Mucosa of stomach (tissue), 1 donor: ENCODE results near the gene IFT27.

Source experiments
- H3K27me3 ChIP-seq: one replicate; pipeline ENCODE4 v1.7.0; 2013; ENCODE audit warnings: mild to moderate bottlenecking, low read length; ENCODE audit not compliant: control insufficient read depth, insufficient read depth
- H3K36me3 ChIP-seq: one replicate; pipeline ENCODE4 v1.7.0; 2013; ENCODE audit warnings: low read length; ENCODE audit not compliant: control insufficient read depth, insufficient read depth
- H3K4me1 ChIP-seq: one replicate; pipeline ENCODE4 v1.7.0; 2013; ENCODE audit warnings: mild to moderate bottlenecking, low read length; ENCODE audit not compliant: control insufficient read depth, insufficient read depth
- H3K4me3 ChIP-seq: one replicate; pipeline ENCODE4 v1.7.0; 2013; ENCODE audit warnings: low read length
- H3K9ac ChIP-seq: one replicate; pipeline ENCODE4 v1.7.0; 2013; ENCODE audit warnings: mild to moderate bottlenecking, low read length, moderate library complexity
- H3K9me3 ChIP-seq: one replicate; pipeline ENCODE4 v1.7.0; 2013; ENCODE audit warnings: mild to moderate bottlenecking, low read length, moderate library complexity; ENCODE audit not compliant: control insufficient read depth
- donor health status: Pancreatic carcinoma.

Gene IFT27

GRCh38 chr22:36769541-36770512 is 6.1 kb downstream of the IFT27 start:
- H3K9ac ChIP-seq, result no peak overlapping the region
- no peaks in the 10 kb centered on the region for H3K36me3 ChIP-seq
- H3K4me1 ChIP-seq, result no peaks in the 10 kb centered on the region
- no peak overlapping the region for H3K4me3 ChIP-seq
- no peaks in the 10 kb centered on the region for H3K9me3 ChIP-seq
- no peaks in the 10 kb centered on the region for H3K27me3 ChIP-seq

GRCh38 chr22:36768616-36769015 is 7.3 kb downstream of the IFT27 start:
- no peaks in the 10 kb centered on the region for H3K9me3 ChIP-seq
- H3K27me3 ChIP-seq, result no peaks in the 10 kb centered on the region
- H3K4me1 ChIP-seq, result peaks cover 6% of the 10 kb centered on the region
- no peak overlapping the region for H3K9ac ChIP-seq
- no peaks in the 10 kb centered on the region for H3K36me3 ChIP-seq
- H3K4me3 ChIP-seq, result no peak overlapping the region

- Histone ChIP-seq H3K36me3 (no peaks in the 10 kb centered on the region), H3K9ac (no peak overlapping the region), H3K9me3 (no peaks in the 10 kb centered on the region), H3K4me1 (peaks cover 10% of the 10 kb centered on the region), H3K27me3 (no peaks in the 10 kb centered on the region), H3K4me3 (no peak overlapping the region)
Observed at GRCh38 chr22:36768141-36768540, 7.8 kb downstream of the IFT27 start.

GRCh38 chr22:36767035-36767775 is 8.7 kb downstream of the IFT27 start:
- no peaks in the 10 kb centered on the region for H3K27me3 ChIP-seq
- no peak overlapping the region for H3K4me3 ChIP-seq
- H3K9ac ChIP-seq, result no peak overlapping the region
- H3K4me1 ChIP-seq, result peaks cover 12% of the 10 kb centered on the region
- peaks cover 4% of the 10 kb centered on the region for H3K36me3 ChIP-seq
- no peaks in the 10 kb centered on the region for H3K9me3 ChIP-seq

GRCh38 chr22:36765943-36766450 is 9.9 kb downstream of the IFT27 start:
- no peak overlapping the region for H3K9ac ChIP-seq
- H3K27me3 ChIP-seq, result no peaks in the 10 kb centered on the region
- H3K9me3 ChIP-seq, result no peaks in the 10 kb centered on the region
- H3K4me1 ChIP-seq, result peaks cover 12% of the 10 kb centered on the region
- no peak overlapping the region for H3K4me3 ChIP-seq
- H3K36me3 ChIP-seq, result peaks cover 4% of the 10 kb centered on the region

- Histone ChIP-seq H3K4me3 (no peak overlapping the region), H3K27me3 (no peaks in the 10 kb centered on the region), H3K4me1 (peaks cover 12% of the 10 kb centered on the region), H3K36me3 (peaks cover 4% of the 10 kb centered on the region), H3K9me3 (no peaks in the 10 kb centered on the region), H3K9ac (no peak overlapping the region)
Observed at GRCh38 chr22:36765131-36765942, 10.6 kb downstream of the IFT27 start.

- Histone ChIP-seq H3K4me3 (no peak overlapping the region), H3K4me1 (peaks cover 12% of the 10 kb centered on the region), H3K27me3 (no peaks in the 10 kb centered on the region)
Observed at GRCh38 chr22:36764641-36765040, 11.3 kb downstream of the IFT27 start.

GRCh38 chr22:36764060-36764459 is 11.9 kb downstream of the IFT27 start:
- Histone ChIP-seq H3K9me3 (no peaks in the 10 kb centered on the region), H3K9ac (no peak overlapping the region), H3K36me3 (peaks cover 4% of the 10 kb centered on the region), H3K27me3 (no peaks in the 10 kb centered on the region), H3K4me3 (no peak overlapping the region), H3K4me1 (peaks cover 12% of the 10 kb centered on the region)

More at GRCh38 chr22:36764641-36765040, 11.3 kb downstream of the IFT27 start:
- Histone ChIP-seq H3K9me3 (no peaks in the 10 kb centered on the region), H3K36me3 (peaks cover 4% of the 10 kb centered on the region), H3K9ac (no peak overlapping the region)

- Histone ChIP-seq H3K36me3 (peaks cover 4% of the 10 kb centered on the region), H3K9ac (no peak overlapping the region), H3K4me1 (peaks cover 12% of the 10 kb centered on the region), H3K27me3 (no peaks in the 10 kb centered on the region), H3K4me3 (no peak overlapping the region), H3K9me3 (no peaks in the 10 kb centered on the region)
Observed at GRCh38 chr22:36763576-36763975, 12.3 kb downstream of the IFT27 start.

GRCh38 chr22:36762687-36763260 is 13.1 kb downstream of the IFT27 start:
- H3K4me3 ChIP-seq, result no peak overlapping the region
- no peaks in the 10 kb centered on the region for H3K27me3 ChIP-seq
- H3K9me3 ChIP-seq, result no peaks in the 10 kb centered on the region
- H3K36me3 ChIP-seq, result peaks cover 4% of the 10 kb centered on the region
- H3K4me1 ChIP-seq, result peaks cover 12% of the 10 kb centered on the region
- H3K9ac ChIP-seq, result no peak overlapping the region

GRCh38 chr22:36761553-36762240 is 14.2 kb downstream of the IFT27 start:
- peaks cover 12% of the 10 kb centered on the region for H3K4me1 ChIP-seq
- peaks cover 4% of the 10 kb centered on the region for H3K36me3 ChIP-seq
- H3K9ac ChIP-seq, result no peak overlapping the region

More at GRCh38 chr22:36761553-36762240, 14.2 kb downstream of the IFT27 start:
- no peak overlapping the region for H3K4me3 ChIP-seq
- H3K27me3 ChIP-seq, result no peaks in the 10 kb centered on the region
- no peaks in the 10 kb centered on the region for H3K9me3 ChIP-seq
